Caki2 (cell line): ENCODE data around the gene ARVCF. TPM values are rescaled to one million over a fixed set of nuclear protein-coding genes. Genes with fewer than 3 reads are reported as not detected.

Experiments
- DNase-seq: peaks from one replicate; pipeline ENCODE4 v3.0.0-alpha.2; 2015; ENCODE audit warnings: low read depth
- in situ Hi-C: cut with HindIII; loops from 2 replicates; pipeline ENCODE4 v1.10.0; 2016; ENCODE audit warnings: low sequenced_read_pairs, low pct_unique_long_range_greater_than_20kb, mixed read lengths
- total RNA-seq: library from RNA; depleted of rRNA; stranded (reverse); fragments of >200 nt; shearing (Covaris generic); gene quantifications from 2 replicates; pipeline ENCODE4 v1.2.3, GENCODE V29; 2014; ENCODE audit warnings: low replicate concordance

The ARVCF gene
- total RNA-seq, 1 experiment from 2014 or later, result 15.2 TPM

DNA sequence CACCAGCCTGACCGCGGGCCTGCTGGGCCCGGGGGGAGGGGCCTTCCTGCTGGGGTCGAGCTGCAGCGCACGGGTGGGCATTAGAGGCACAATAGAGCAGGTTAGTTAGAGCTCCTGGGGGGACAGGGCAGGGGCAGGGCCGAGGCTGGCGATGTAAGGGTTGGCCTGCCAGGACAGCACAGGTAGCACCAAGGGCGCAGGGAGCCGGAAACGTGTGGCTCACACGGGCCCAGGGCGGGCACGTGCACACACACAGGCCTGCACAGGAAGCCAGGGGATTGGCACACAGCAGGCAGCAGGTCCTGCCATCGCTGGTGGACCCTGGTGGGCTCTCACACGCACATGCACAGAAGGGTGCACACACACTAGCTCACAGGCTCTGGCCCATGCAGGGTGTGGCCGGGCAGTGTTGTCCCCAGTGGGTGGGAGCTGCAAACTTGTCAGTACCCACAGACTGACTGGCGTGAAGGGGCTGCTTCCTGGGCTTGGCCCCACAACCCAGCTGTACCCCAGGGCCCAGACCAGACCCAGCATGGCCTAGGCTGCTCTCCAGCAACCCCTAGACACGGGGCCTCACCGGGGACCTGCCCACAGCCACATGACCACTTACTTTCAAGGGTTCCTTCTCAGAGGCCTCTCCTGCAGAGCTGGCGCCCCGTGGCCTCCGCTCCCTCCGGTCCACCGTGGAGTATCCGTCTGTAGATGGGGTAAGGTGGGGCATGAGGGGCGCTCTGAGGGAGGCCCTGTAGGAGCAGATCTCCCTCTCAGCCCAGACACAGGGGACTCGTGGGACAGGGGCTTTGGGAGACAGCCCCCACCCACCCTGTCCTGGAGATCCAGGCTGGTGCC, 45.1 kb downstream of the ARVCF start:
- no peak for DNase-seq
- in situ Hi-C loops, result no loop called here

DNA sequence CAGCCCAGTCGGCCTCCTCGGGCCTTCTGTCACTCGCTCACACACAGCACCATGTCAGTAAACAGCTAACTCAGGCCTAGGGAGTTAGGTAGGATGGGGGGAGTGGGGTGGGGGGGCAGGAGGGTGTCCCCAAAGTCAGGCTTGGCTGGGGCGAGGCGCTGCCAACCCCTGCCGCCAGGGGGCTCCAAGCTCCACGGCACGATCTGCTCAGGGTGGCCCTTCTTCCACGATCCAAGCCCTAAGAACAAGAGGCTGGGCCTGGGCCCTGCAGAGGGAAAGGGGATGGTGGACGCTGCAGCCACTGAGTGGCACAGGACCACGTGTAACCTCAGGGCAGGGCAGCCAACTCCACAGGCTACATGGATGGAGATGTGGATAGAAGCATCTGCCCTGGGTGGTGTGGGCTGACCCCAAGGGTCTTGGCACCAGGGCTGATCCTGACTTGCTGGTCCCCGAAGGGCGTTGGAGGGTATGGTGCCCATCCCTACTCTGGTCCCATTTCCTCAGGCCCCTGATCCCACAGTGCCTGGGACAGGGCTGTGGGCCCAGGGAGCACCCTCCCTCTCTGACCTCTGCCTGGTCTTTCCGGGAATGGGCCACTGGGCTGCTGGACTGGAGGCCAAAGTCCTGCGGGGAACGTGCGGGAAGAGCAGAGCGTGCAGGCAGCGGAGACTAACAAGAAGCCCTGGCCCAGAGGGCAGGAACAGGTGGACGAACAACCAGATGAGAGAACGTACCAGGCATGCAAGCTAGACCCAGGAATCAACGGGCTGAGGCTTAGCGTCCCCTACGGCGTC, 45.9 kb downstream of the ARVCF start:
- DNase-seq, result peak; percentile 42
- in situ Hi-C loops, result no loop called here

DNA sequence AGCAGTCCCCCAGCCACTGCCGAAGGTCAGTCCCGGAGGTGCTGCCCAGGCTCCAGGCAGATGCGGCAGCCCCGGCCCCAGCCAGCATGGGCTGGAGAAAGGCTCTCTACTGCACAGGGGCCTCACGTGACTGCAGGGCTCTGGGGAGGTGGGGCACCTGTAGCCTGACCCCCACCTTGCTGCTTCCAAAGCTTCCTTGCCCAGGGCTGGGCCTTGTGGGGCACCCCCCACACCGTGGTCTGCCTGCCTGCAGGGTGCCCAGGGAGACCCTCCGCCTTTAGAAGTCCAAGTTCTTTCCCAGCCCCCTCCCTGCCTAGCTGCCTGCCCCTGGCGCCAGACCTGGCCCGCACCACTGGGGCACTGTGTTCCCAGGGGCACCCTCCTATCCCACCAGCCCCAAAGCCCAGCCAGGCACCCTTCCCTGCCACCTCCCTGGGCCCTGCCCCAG, 46.6 kb downstream of the ARVCF start:
- in situ Hi-C loops, result no loop called here
- no peak for DNase-seq

DNA sequence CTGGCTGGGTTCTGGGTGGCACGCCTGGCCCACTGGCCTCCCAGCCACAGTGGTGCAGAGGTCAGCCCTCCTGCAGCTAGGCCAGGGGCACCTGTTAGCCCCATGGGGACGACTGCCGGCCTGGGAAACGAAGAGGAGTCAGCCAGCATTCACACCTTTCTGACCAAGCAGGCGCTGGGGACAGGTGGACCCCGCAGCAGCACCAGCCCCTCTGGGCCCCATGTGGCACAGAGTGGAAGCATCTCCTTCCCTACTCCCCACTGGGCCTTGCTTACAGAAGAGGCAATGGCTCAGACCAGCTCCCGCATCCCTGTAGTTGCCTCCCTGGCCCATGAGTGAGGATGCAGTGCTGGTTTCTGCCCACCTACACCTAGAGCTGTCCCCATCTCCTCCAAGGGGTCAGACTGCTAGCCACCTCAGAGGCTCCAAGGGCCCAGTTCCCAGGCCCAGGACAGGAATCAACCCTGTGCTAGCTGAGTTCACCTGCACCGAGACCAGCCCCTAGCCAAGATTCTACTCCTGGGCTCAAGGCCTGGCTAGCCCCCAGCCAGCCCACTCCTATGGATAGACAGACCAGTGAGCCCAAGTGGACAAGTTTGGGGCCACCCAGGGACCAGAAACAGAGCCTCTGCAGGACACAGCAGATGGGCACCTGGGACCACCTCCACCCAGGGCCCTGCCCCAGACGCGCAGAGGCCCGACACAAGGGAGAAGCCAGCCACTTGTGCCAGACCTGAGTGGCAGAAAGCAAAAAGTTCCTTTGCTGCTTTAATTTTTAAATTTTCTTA, 47.3 kb downstream of the ARVCF start:
- in situ Hi-C loops, result no loop called here
- no peak for DNase-seq

DNA sequence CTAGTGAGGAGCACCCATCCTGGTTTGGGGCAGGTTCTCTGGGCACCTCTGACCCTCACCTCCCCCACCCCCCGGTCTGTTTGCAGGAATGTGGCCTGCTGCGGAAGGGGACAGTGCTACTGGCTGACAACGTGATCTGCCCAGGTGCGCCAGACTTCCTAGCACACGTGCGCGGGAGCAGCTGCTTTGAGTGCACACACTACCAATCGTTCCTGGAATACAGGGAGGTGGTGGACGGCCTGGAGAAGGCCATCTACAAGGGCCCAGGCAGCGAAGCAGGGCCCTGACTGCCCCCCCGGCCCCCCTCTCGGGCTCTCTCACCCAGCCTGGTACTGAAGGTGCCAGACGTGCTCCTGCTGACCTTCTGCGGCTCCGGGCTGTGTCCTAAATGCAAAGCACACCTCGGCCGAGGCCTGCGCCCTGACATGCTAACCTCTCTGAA, 48.2 kb downstream of the ARVCF start:
- in situ Hi-C loops, result no loop called here
- no peak for DNase-seq

DNA sequence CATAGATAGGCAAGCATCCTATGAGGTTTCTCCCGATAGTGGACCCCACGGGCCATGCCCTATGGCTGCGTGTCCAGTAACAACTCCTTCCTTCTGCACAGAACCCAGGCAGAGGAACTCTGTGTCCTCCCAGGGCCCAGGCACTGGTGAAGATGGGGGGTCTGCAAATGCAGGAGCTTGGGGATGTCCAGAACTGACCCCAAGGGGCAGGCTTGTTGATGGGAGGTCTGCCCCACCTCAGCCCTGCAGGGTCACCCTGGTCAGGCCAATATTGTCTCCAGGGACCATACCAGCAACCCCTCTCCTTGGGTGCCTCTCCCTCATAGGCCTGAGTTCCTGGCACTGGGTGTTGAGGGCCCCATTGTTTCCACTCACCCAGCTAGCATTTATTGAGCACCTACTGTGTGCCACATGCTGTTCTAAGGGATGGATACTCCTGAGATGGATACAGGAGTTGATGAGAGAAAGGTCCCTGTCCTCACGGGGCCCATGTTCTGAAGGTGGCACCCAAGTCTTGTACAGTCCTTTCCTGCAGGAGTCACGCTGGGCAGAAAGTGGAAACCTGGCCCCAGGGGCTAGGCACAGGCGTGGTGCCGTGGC, 48.7 kb downstream of the ARVCF start:
- no peak for DNase-seq
- in situ Hi-C loops, result no loop called here

GRCh38 chr22:19966908-19967750, 49.5 kb downstream of the ARVCF start:
- DNase-seq, result no peak
- in situ Hi-C loops, result no loop called here

GRCh38 chr22:19965771-19966709, 50.6 kb downstream of the ARVCF start:
- in situ Hi-C loops, result no loop called here
- no peak for DNase-seq

GRCh38 chr22:19964701-19965386, 51.8 kb downstream of the ARVCF start:
- in situ Hi-C loops, result no loop called here
- DNase-seq, result no peak

- in situ Hi-C loops, result no loop called here
- no peak for DNase-seq
Measured at GRCh38 chr22:19963863-19964642, 52.6 kb downstream of the ARVCF start.

DNA sequence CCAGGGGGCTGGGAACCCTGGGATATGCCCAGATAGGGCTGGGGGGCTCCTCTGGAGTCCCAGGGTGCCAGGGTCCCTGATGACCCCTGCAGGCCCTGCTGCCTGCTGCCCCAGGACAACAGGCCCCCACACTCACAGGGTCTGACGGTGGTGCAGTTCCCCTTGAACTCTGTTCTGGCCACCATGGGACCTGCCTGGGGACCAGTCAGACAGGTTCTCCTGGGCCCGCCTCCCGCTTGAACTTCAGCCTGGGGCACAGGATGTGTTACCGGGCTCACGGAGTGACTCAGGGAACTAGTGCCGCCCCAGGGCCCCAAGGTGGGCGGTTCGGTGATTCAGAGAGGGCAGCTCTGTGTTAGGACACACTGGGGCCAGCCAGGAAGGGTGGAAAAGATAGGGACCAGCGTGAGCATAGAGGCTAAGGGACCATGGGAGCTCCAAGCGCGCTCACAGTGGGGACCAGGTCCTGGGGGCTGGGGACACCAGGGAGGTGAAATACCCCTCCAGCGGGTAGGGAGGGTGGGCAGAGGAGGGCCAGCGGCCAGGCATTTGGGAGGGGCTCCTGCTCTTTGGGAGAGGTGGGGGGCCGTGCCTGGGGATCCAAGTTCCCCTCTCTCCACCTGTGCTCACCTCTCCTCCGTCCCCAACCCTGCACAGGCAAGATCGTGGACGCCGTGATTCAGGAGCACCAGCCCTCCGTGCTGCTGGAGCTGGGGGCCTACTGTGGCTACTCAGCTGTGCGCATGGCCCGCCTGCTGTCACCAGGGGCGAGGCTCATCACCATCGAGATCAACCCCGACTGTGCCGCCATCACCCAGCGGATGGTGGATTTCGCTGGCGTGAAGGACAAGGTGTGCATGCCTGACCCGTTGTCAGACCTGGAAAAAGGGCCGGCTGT, 53.5 kb downstream of the ARVCF start:
- in situ Hi-C loops, result no loop called here
- peak; percentile 59 for DNase-seq

GRCh38 chr22:19962246-19962908, 54.2 kb downstream of the ARVCF start:
- peak; percentile 71 for DNase-seq
- in situ Hi-C loops, result no loop called here

GRCh38 chr22:19961868-19962245, 54.8 kb downstream of the ARVCF start:
- DNase-seq, result no peak
- in situ Hi-C loops, result no loop called here

DNA sequence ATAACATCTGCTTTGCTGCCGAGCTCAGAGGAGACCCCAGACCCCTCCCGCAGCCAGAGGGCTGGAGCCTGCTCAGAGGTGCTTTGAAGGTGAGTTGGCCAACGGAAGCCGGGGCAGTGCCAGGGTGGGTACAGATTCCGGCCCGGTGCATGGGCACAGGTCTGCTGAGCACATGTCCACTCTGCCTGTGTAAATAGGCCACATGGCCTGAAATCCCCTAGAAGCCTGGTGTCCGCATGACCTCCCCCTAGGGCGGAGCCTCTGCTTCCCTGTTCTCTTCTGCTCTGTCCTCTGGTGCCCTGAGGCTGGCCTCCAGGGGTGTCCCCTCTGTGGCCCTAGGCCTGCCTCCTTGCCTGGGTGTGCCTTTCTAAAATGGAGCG, 55.4 kb downstream of the ARVCF start:
- DNase-seq, result no peak
- in situ Hi-C loops, result no loop called here
